ENCODE measurements around the gene VSTM4.
A peak's percentile ranks its signal among the peaks of the same experiment; 100 is the strongest.

VSTM4 gene

GRCh38 chr10:49007129-49007528 lies 108.2 kb downstream of the VSTM4 start:
- DNase-seq (ENCODE audit: low spot score) = no peak

GRCh38 chr10:49005270-49005669 lies 110.1 kb downstream of the VSTM4 start:
- DNase-seq (ENCODE audit: low spot score) = no peak

- DNase-seq (ENCODE audit: low spot score) = no peak
These were observed 113.3 kb downstream of the VSTM4 start for GRCh38 chr10:49001870-49002672.

GRCh38 chr10:49001402-49001801 lies 113.9 kb downstream of the VSTM4 start:
- DNase-seq (ENCODE audit: low spot score) = no peak

- DNase-seq (ENCODE audit: low spot score) = no peak
These were observed 114.6 kb downstream of the VSTM4 start for GRCh38 chr10:49000437-49001398.

- no peak for DNase-seq (ENCODE audit: low spot score)
These were observed 116.0 kb downstream of the VSTM4 start for GRCh38 chr10:48999346-48999745.

GRCh38 chr10:48996329-48996728 lies 119.0 kb downstream of the VSTM4 start:
- DNase-seq (ENCODE audit: low spot score) = no peak

- no peak for DNase-seq (ENCODE audit: low spot score)
These were observed 121.7 kb downstream of the VSTM4 start for GRCh38 chr10:48993627-48994026.

- DNase-seq (ENCODE audit: low spot score) = no peak
These were observed 125.1 kb downstream of the VSTM4 start for GRCh38 chr10:48990226-48990625.

- DNase-seq (ENCODE audit: low spot score) = no peak
These were observed 129.6 kb downstream of the VSTM4 start for GRCh38 chr10:48985621-48986158.

GRCh38 chr10:48983648-48984351 lies 131.5 kb downstream of the VSTM4 start:
- DNase-seq (ENCODE audit: low spot score) = no peak

GRCh38 chr10:48982584-48982983 lies 132.7 kb downstream of the VSTM4 start:
- DNase-seq (ENCODE audit: low spot score) = no peak

- peak; percentile 62 for DNase-seq (ENCODE audit: low spot score)
These were observed 133.9 kb downstream of the VSTM4 start for GRCh38 chr10:48981310-48981907.

GRCh38 chr10:48978318-48978717 lies 137.0 kb downstream of the VSTM4 start:
- DNase-seq (ENCODE audit: low spot score) = no peak

GRCh38 chr10:48976196-48976595 lies 139.1 kb downstream of the VSTM4 start:
- peak; percentile 31 for DNase-seq (ENCODE audit: low spot score)

GRCh38 chr10:48974510-48975156 lies 140.7 kb downstream of the VSTM4 start:
- DNase-seq (ENCODE audit: low spot score) = no peak

GRCh38 chr10:48973065-48973464 lies 142.3 kb downstream of the VSTM4 start:
- DNase-seq (ENCODE audit: low spot score) = peak; percentile 20

GRCh38 chr10:48970654-48971053 lies 144.7 kb downstream of the VSTM4 start:
- DNase-seq (ENCODE audit: low spot score) = no peak

GRCh38 chr10:48970046-48970445 lies 145.3 kb downstream of the VSTM4 start:
- DNase-seq (ENCODE audit: low spot score) = no peak

- DNase-seq (ENCODE audit: low spot score) = no peak
These were observed 147.3 kb downstream of the VSTM4 start for GRCh38 chr10:48968036-48968435.

GRCh38 chr10:48965460-48965859 lies 149.9 kb downstream of the VSTM4 start:
- no peak for DNase-seq (ENCODE audit: low spot score)
